GM19193 (cell line): ENCODE results near the gene ZMAT5.

Experiments
- POLR2A ChIP-seq: IDR thresholded peaks from 4 replicates; pipeline ENCODE4 v1.6.1; 2011; ENCODE audit not compliant: insufficient read depth, insufficient read length; ENCODE audit errors: extremely low read depth

The ZMAT5 gene, protein sequence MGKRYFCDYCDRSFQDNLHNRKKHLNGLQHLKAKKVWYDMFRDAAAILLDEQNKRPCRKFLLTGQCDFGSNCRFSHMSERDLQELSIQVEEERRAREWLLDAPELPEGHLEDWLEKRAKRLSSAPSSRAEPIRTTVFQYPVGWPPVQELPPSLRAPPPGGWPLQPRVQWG

DNA sequence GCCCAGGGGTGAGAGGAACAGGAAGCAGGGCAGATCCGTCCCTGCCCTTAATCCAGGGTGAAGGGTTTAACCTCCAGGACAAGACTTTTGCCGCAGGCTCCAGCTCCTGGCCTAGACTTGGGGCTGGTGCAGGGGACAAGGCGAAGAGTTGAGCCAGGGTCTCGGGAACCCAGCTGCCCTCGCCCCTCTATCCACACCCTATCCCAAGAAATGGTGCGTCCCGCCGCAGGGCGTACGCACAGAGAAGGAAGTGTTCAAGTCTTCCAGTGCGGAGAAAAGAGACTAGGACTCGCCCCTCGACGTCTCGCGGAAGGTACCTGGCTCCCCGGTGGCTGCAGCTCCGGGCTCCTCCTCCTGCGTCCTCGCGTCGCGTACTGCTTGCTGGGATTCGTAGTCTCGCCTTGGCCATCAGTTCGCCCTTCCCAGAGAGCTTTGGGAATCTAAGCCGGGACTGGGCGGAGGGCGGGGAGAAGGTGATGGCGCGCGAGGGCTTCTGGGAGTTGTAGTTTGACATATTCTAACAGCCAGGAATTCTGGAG, at the start of gene ZMAT5:
Gene ZMAT5, minus strand, starts transcription at position 376 of the 539 bp plus-strand sequence. CDS start 18,463 bp downstream, outside the sequence.
- TF ChIP-seq POLR2A: peak; percentile 61

DNA sequence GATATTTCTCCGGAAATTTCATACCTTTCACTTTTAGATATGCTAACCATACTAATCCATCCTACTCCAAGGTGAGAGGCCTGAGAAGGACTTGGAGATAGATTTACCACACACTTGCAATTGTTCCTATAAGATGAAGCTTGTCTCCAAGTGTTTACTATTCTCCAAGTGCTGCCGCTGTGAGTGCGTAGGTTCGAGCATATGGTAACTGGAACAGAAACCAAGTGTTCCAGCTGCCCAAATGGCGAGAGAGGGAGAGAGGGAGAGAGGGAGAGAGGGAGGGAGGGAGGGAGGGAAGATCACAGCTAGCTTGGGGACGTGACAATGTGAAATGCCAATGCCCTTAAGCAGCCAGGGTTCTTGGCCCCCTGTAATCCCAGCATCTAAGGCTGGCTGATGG, 49.7 kb upstream of the ZMAT5 start:
- no peak for TF ChIP-seq POLR2A

DNA sequence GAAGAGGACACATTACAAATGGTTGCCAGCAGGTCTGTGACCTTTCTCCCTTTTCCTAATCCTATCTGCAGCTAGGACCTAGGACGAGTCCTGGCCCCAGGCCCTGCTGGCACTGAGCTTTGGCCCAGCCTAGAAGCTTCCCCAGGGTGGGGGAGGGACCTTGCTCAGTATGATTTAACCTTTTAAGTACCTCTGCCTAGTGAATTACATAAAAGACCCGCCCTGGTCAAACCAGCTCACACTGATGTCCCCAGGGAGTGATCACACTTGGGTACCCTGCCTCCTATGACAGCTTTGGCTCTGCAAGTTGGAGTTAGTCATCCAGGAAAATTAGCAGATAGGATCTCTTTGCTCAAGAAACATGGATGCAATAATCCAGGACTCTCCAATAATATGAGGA, 49.3 kb upstream of the ZMAT5 start:
- no peak for TF ChIP-seq POLR2A

DNA sequence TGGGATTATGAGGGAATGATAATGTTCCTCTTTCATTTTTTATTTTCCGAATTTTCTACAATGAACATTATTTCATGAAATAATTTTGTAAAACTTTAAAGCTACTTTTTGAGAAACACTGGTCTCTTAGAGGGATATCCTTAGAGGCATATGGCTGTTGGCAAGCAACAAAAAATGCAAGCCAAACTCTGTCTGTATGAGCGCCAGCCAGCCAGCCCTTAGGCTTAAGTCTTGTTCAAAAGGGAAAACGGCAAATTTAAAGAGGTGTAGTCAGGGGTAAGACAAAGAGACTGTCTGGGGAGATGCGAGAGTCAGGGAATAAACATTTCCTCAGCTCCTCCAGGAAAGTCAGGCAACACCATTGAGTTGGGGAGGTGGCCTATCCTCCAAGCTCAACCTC, 48.8 kb upstream of the ZMAT5 start:
- no peak for TF ChIP-seq POLR2A

DNA sequence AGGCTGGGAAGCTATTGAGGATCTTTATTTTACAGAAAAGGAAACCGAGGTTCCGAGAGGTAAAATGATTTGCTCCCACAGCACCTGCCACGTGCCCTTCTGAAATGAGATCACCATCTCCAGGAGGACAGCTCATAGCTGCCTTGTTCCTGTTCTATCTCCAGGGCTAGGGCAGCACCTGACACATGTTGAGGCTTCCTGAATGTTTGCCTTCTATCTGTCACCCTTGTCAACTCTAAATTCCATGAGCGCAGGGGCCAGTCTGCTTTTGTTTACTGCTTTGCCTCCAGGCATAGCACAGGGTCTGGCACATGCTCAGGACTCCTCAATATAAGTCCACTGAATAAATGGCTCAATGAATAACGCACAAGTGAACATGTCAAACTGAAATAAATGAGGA, 47.2 kb upstream of the ZMAT5 start:
- TF ChIP-seq POLR2A: no peak

DNA sequence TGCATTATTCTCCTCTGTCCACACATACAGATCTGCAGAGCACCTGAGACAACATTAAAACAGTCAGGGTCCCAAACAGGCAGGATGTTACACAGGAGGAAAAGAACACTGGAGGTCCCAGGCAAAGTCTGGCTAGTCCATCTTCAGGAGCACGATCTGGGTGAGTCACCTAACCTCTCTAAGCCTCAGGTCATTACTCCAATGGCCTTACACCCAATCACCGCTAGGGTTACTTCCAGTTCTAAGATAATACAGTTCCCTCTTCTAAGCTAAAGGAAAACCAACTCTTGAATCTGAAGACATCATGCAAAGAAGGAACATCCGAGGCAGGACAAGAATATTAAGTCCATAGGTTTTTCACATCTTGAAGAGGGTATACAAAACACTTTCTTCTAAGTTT, 46.8 kb upstream of the ZMAT5 start:
- TF ChIP-seq POLR2A: no peak

DNA sequence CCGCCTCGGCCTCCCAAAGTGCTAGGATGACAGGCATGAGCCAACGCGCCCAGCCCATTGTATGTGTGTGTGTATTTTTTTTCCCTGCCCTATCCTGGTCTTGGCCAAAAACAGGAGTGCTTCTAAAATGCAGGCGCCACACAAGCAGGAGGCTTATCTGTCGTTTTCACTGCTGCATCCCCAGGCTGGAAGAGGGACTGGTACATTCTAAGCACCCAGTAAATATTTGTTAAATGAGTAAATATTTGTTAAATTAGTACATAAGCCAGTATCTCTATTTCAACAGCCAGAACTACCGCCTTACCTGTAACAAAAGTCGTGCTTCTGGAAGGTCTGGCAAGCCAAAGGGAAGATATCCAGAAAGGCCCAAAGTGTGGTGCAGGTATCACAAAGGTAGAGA, 46.3 kb upstream of the ZMAT5 start:
- TF ChIP-seq POLR2A: no peak

DNA sequence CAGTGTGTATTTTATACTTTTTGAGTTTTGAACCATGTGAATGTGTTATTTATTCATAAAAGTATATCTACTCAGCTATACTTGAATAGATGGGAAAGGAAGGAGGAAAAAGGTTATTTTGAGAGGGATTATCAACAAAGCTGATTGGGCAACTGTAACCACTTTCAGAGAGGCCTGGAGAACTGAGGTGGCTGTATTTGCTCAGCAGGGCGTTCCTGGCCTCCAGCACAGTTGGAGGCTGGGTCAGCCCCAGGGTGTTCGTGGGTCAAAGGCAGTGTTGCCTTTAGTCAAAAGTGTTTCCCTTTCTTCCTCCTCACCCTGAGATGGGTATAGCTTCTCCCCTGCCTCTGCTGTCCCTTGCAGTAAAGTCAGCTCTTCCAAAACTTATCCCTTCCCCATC, 44.6 kb upstream of the ZMAT5 start:
- TF ChIP-seq POLR2A: no peak

DNA sequence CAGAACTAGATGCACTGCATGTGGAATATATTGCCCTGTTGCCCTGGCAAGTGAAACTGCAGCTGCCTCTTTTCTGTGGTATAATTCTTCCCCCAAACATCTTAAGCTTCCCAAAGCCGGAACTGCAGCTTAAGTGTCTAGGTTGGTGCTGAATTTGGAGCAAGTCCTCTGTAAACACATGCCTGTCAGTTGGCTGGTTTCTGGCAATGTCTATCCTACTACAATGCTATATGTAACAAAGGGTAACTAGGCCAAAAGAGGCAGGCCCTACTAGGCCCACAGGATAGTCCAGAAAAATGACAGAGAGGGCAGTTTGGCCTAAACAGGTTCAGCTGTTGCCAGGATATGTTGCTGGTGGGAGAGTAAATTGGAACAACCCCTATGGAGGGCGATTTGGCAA, 43.4 kb upstream of the ZMAT5 start:
- TF ChIP-seq POLR2A: no peak

DNA sequence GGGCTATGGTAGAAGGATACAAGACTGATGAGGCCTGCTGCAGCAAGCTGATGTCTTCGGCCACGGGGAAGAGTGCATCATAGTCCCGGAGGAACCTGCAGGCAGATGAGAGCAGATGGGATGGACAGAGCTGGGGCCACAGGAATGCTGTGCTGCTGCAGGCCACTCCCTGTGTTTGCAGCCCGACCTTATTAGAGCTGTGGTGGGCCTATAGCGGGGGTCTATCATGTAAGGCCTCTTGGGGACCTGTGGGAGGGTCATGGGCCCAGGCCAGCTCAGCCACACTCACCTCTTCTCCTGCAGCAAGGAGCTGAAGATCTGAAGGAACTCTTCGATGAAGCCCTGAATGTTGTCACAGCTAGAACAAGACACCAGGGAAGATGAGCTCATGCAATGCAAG, 39.4 kb upstream of the ZMAT5 start:
- no peak for TF ChIP-seq POLR2A

DNA sequence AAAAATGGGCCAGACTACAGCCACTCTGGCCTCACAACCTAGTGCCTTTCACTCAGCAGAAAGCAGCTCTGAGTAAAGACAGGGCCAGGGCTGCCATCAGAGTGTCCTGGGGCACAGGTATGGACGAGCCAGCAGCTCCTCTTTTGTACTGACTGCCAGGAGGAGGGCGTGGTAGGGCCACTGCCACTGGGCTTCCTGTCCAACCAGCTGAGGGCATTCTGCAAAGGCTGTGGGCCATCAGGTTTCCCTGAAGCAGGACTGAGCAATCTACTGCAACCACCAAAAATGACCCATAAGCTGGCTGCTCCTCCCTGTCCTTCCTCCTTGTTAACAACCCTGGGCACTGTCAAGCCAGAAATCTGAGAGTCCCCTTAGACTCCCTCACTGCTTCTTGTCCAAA, 38.2 kb upstream of the ZMAT5 start:
- TF ChIP-seq POLR2A: no peak

DNA sequence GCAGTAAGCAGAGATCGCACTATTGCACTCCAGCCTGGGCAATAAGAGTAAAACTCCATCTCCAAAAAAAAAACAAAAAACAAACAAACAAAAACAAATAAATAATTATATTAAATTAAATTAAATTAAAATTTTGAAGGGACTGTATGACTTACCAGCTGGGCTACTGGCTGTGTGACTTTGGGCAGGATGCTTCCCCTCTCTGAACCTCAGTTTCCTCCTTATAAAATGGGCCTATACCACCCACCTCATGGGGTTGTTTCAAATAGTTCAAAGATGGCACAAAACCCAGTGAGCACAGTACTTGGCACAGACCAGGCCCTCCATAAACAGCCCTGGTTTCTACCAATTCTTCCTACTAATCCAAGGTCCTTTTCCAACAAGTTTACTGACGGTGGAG, 36.4 kb upstream of the ZMAT5 start:
- no peak for TF ChIP-seq POLR2A

DNA sequence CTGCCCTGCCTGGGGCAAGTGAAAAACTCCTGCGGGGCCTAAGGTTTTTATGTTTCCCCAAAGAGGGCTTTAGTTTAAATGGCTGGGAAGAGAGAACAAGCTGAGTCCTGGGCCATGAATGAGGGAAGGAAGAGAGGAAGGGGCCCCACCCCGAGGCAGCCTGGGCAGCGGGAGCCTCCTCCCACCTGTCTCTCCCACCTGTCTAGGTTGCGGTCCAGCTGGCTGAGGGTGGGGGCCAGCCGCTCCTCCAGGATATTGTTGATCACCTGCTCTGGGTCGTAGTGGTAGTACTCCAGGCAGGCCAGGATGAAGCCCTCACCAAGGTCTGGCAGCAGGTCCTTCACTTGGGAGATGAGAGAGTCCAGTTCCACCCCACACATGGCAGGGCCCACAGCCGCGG, 35.0 kb upstream of the ZMAT5 start:
- TF ChIP-seq POLR2A: no peak

DNA sequence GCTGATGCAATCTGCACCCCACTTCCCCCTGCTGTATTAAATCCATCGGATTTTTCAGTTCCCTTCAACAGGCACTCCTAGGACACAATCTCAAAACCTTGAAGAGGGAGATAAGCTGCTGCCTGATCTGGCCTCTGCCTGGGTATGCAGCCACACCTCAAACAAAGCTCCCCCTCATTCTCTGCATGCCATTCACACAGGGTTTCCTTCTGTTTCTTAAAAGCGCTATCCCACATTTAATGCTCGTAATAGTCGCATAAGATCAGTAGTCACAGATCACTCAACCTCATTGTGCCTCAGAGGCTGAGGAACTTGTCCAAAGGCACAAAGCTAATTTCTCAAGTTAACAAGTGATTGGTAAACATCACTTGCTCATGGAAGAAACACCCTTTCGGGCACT, 34.3 kb upstream of the ZMAT5 start:
- TF ChIP-seq POLR2A: no peak

DNA sequence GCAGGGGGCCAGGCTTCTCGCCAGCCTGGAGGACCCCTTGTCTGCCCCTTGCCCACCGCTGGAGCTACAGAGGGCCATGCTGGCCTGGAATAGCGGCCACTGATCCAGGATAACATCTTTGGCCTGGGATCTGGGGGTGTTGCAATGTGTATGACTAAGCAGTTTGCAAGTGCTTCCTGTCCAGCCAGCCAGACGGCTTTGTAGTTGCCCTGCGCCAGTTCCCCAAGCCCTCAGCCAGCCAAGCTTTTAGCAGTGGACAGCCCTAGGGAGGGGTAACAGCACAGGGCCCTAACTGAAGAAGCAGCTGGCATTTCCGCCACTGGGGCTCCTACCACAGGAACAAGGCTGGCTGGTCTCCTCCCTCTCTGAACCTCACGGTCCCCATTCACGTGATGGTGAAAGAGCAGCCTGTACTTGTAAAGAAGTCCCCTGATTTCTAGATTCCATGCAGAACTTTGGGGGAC, 32.4 kb upstream of the ZMAT5 start:
- TF ChIP-seq POLR2A: no peak

DNA sequence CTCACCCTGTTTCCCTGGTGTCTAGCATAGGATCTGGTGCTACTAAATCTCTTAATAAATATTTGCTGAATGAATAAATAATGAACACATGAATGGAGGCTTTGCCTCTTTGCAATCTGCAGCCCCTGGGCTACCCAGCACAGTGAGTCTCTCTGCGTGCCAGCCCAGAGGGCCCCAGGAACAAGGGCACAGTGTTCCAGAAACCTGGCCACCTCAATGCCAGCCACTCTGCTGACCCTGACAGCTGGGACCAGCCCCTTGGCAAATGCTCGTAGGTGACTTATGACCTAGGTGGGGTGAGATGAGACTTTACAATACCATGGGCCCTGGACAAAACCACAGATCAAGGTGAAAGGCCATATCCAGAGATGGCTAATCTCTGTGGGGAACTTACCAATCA, 32.0 kb upstream of the ZMAT5 start:
- TF ChIP-seq POLR2A: no peak

DNA sequence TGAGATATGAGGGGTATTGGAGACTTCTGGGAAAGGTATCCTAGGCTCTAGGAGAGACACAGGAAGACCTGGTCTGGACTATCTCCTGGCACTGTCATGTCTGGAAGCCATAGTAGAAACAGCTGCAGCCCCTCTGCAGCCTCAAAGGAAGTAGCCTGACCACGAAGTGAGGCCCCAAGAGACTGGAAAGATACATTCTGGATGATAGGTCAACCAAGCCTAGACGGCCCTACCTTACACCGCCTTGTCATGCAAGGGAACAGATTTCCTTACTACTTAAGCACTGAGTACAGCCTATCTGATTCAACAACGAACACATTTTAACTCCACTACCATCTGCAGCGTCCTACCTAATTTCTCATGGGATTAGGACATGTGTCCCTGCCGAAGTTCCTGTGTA, 31.5 kb upstream of the ZMAT5 start:
- TF ChIP-seq POLR2A: no peak

DNA sequence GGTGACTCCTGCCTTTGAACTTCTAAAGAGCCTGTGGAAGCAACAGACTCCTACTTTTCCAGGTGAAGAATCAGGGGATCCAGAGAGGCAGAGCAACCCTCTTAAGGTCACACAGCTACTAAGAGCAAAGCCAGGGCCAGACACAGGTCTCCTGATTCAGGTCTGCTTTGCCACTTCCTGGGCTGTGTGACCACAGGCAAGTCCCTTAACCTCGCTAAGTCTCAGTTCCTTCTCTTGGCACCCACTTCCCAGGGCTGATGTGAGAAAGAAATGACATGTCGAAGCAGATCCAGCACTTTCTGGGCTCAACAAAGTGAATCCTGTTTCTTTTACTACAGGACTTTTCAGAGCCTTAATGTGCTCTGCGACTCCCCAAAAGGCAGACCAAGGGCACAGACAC, 30.5 kb upstream of the ZMAT5 start:
- no peak for TF ChIP-seq POLR2A

DNA sequence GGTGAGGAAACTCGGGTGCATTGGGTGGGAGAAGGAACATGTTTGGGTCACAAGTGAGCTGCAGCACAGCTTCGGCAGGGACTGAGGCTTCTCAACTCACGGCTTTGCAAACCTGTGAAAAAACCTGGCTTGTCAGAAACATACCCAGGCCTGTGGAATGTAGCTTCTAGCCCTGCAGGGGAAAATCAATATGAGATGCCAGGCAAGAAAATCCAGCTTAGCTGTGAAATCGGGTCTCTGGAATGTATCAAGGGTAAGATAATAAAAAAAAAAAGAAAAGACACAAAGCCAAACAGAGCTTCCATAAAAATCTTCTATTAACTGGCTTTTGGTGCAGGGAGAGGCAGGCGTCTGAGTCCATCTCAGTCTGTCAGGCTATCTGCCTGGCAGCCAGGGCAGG, 28.9 kb upstream of the ZMAT5 start:
- no peak for TF ChIP-seq POLR2A
